A673 (cell line): ENCODE results near the gene TUBB3.

Experiments used
- EZH2 ChIP-seq: fragments of 200-600 bp; sonication (generic); IDR thresholded peaks from 2 replicates; pipeline ENCODE4 v1.6.1; 2017; ENCODE audit warnings: borderline replicate concordance, low read depth, mild to moderate bottlenecking, mixed read lengths, antibody characterized with exemption, low read length; ENCODE audit not compliant: poor library complexity, severe bottlenecking
- TF ChIP-seq, protein P1 (sequence below): fragments of 300-800, 200-600 bp; sonication (generic); conservative IDR thresholded peaks from 2 replicates; pipeline ENCODE4 v1.5.1; 2017; ENCODE audit warnings: low read depth, mild to moderate bottlenecking, antibody characterized with exemption, low read length, moderate library complexity, mixed read lengths

DNA sequence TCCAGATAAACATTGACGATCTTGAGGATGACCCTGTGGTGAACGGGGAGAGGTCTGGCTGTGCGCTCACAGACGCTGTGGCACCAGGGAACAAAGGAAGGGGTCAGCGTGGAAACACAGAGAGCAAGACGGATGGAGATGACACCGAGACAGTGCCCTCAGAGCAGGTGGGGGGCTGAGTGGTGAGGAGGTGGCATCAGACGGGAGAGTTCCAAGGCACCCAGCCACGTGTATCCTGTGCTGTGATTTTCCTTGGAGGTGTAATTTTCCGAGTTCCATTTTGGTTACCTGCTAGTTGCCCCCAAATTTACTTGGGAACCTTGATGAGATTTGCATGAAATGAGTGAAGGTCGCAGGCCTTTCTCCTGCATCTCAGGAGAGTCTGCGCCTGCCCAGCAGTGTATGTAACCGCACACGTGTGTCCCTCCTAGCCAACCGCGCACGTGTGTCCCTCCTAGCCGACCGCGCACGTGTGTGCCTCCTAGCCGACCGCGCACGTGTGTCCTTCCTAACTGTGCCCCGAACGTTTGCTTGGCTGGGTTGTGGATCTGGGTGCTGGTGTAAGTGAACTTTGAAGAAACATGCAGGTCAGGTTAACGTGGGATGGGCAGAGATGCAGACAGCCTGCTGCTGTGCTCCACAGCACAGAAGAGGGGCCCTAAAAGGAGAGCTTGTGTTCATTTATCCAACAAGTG is 39.6 kb upstream of the TUBB3 start:
- TF ChIP-seq, protein P1, sequence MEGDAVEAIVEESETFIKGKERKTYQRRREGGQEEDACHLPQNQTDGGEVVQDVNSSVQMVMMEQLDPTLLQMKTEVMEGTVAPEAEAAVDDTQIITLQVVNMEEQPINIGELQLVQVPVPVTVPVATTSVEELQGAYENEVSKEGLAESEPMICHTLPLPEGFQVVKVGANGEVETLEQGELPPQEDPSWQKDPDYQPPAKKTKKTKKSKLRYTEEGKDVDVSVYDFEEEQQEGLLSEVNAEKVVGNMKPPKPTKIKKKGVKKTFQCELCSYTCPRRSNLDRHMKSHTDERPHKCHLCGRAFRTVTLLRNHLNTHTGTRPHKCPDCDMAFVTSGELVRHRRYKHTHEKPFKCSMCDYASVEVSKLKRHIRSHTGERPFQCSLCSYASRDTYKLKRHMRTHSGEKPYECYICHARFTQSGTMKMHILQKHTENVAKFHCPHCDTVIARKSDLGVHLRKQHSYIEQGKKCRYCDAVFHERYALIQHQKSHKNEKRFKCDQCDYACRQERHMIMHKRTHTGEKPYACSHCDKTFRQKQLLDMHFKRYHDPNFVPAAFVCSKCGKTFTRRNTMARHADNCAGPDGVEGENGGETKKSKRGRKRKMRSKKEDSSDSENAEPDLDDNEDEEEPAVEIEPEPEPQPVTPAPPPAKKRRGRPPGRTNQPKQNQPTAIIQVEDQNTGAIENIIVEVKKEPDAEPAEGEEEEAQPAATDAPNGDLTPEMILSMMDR, result no peak
- TF ChIP-seq EZH2, result no peak
